GM12878 (cell line): ENCODE measurements around the gene P2RX1. TPM values are rescaled to one million over a fixed set of nuclear protein-coding genes. Genes with fewer than 3 reads are reported as not detected.

ENCODE experiments used
- ATAC-seq: fragments of 200-7000 bp; cut with Tn5 transposase; 3 replicates; pipeline ENCODE4 v1.9.1; 2020; ENCODE audit warnings: mild to moderate bottlenecking, moderate library complexity
- BruUV-seq: library from RNA; stranded (reverse); fragments of 400-500 nt; replicated peaks from 2 replicates; lab custom pipeline; 2021; lab: Mats Ljungman, UMichigan
- CTCF ChIA-PET: fragments of 300-600 bp; sonication (Branson Sonifier 250); formaldehyde crosslinking; extraction: SDS; loops from one replicate; lab custom pipeline; 2021; ENCODE audit warnings: inconsistent platforms; lab: Yijun Ruan, JAX
- POLR2A ChIA-PET: fragments of 350-600 bp; formaldehyde crosslinking; extraction: SDS; loops from one replicate; lab custom pipeline; 2021; ENCODE audit warnings: inconsistent platforms; lab: Charles Lee
- RAD21 ChIA-PET: fragments of 300-600 bp; sonication (Branson Sonifier 250); formaldehyde crosslinking; loops from one replicate; lab custom pipeline; 2023; ENCODE audit warnings: antibody characterized with exemption; ENCODE audit not compliant: unreplicated experiment; lab: Charles Lee
- SMC1A ChIA-PET: fragments of 300-600 bp; sonication (Branson Sonifier 250); formaldehyde crosslinking; loops from one replicate; lab custom pipeline; 2023; ENCODE audit not compliant: unreplicated experiment, uncharacterized antibody; lab: Charles Lee
- DNase-seq: peaks from one replicate; pipeline ENCODE4 v3.0.0-alpha.2; 2011; ENCODE audit warnings: low read depth, low spot score
- FAIRE-seq: peaks from 3 replicates; lab custom pipeline; 2011; peaks lifted over from hg19 to GRCh38; lab: Jason Lieb, UNC
- H2AFZ ChIP-seq: 2 replicates; pipeline ENCODE4 v1.6.0; 2011; ENCODE audit warnings: low read depth, low read length, control low read depth; ENCODE audit not compliant: control insufficient read depth
- H3K27ac ChIP-seq: 2 replicates; pipeline ENCODE4 v1.5.1; 2011; ENCODE audit warnings: control low read depth; ENCODE audit not compliant: control insufficient read depth, insufficient read depth
- H3K27me3 ChIP-seq, 2 experiments: replicated peaks in 1 of 2; 2 replicates each; pipeline versions ENCODE4 v1.6.0 to v1.6.1; 2011; ENCODE audit warnings: low read length in 1 of 2; ENCODE audit not compliant: control insufficient read depth in 2 of 2, insufficient read depth in 2 of 2
- H3K36me3 ChIP-seq, 2 experiments: 2 replicates each; pipeline ENCODE4 v1.5.1; 2011; ENCODE audit warnings: low read length in 1 of 2; ENCODE audit not compliant: control insufficient read depth in 2 of 2, insufficient read depth in 2 of 2
- H3K4me1 ChIP-seq: 2 replicates; pipeline ENCODE4 v1.6.1; 2011; ENCODE audit warnings: mild to moderate bottlenecking, low read length, moderate library complexity, mixed read lengths; ENCODE audit not compliant: control insufficient read depth, insufficient read depth
- H3K4me2 ChIP-seq: 2 replicates; pipeline ENCODE4 v1.6.0; 2011; ENCODE audit warnings: control low read depth; ENCODE audit not compliant: control insufficient read depth, insufficient read depth
- H3K4me3 ChIP-seq: fragments of 200-600 bp; sonication (generic); 2 replicates; pipeline ENCODE4 v1.5.1; 2016
- H3K79me2 ChIP-seq: 2 replicates; pipeline ENCODE4 v1.6.0; 2011; ENCODE audit warnings: low read length; ENCODE audit not compliant: control insufficient read depth, insufficient read depth
- H3K9ac ChIP-seq: 2 replicates; pipeline ENCODE4 v1.8.0; 2011; ENCODE audit warnings: low read length, control low read depth, mixed read lengths; ENCODE audit not compliant: control insufficient read depth, insufficient read depth
- H3K9me3 ChIP-seq: replicated peaks from 3 replicates; pipeline ENCODE4 v1.5.1; 2011; ENCODE audit warnings: mild to moderate bottlenecking, low read length; ENCODE audit not compliant: control insufficient read depth, insufficient read depth
- H4K20me1 ChIP-seq: 2 replicates; pipeline ENCODE4 v1.6.0; 2011; ENCODE audit not compliant: control insufficient read depth, insufficient read depth
- CHD1 ChIP-seq: IDR thresholded peaks from 2 replicates; pipeline ENCODE4 v1.6.1; 2012; ENCODE audit warnings: low read depth, low read length, improper control_type of control experiment
- GABPA ChIP-seq: IDR thresholded peaks from 2 replicates; pipeline ENCODE4 v1.6.1; 2014; ENCODE audit warnings: antibody characterized with exemption, low read depth, mild to moderate bottlenecking, inconsistent platforms
- HDGF ChIP-seq: fragments of 450-650 bp; IDR thresholded peaks from 2 replicates; pipeline ENCODE4 v1.6.1; 2016; ENCODE audit warnings: antibody characterized with exemption
- KDM1A ChIP-seq: fragments of 200-600 bp; sonication (generic); IDR thresholded peaks from 2 replicates; pipeline ENCODE4 v1.6.1; 2016; ENCODE audit warnings: borderline replicate concordance
- MTA3 ChIP-seq: IDR thresholded peaks from 2 replicates; pipeline ENCODE4 v1.6.1; 2012; ENCODE audit warnings: low read length, inconsistent platforms, borderline replicate concordance
- MXI1 ChIP-seq: fragments of 150-350 bp; IDR thresholded peaks from 2 replicates; pipeline ENCODE4 v1.6.1; 2011; ENCODE audit warnings: low read depth, mild to moderate bottlenecking, inconsistent platforms, low read length, improper control_type of control experiment
- POU2F2 ChIP-seq: IDR thresholded peaks from 3 replicates; pipeline ENCODE4 v1.6.1; 2011; ENCODE audit warnings: low read depth, mild to moderate bottlenecking, low read length, borderline replicate concordance
- RB1 ChIP-seq: fragments of 450-650 bp; formaldehyde crosslinking; IDR thresholded peaks from 2 replicates; pipeline ENCODE4 v1.6.1; 2017; ENCODE audit warnings: mild to moderate bottlenecking, borderline replicate concordance
- RBBP5 ChIP-seq: fragments of 200-600 bp; sonication (generic); conservative IDR thresholded peaks from 2 replicates; pipeline ENCODE4 v1.6.1; 2016
- WRNIP1 ChIP-seq: IDR thresholded peaks from 2 replicates; pipeline ENCODE4 v1.6.1; 2011; ENCODE audit warnings: low read depth, low read length, improper control_type of control experiment, borderline replicate concordance
- YY1 ChIP-seq: IDR thresholded peaks from 2 replicates; pipeline ENCODE4 v1.6.1; 2011; ENCODE audit warnings: low read depth, mild to moderate bottlenecking, low read length
- ZNF207 ChIP-seq: fragments of 450-650 bp; IDR thresholded peaks from 2 replicates; pipeline ENCODE4 v1.6.1; 2014; ENCODE audit warnings: antibody characterized with exemption, mild to moderate bottlenecking, borderline replicate concordance
- ZNF24 ChIP-seq: fragments of 450-650 bp; IDR thresholded peaks from 2 replicates; pipeline ENCODE4 v1.6.1; 2017; ENCODE audit warnings: antibody characterized with exemption, mild to moderate bottlenecking
- ZNF384 ChIP-seq: IDR thresholded peaks from 2 replicates; pipeline ENCODE4 v1.6.1; 2012; ENCODE audit warnings: low read depth, mild to moderate bottlenecking, low read length, improper control_type of control experiment, borderline replicate concordance
- WGBS: methylation state at CpG from one replicate; pipeline ENCODE4 v1.1.6; 2016; ENCODE audit warnings: low lambda C conversion rate; ENCODE audit not compliant: insufficient replicate concordance, insufficient coverage; ENCODE audit errors: missing lambda C conversion rate; 5-methylcytosine and 5-hydroxymethylcytosine counted together
- in situ Hi-C: fragments of 300-500 bp; cut with MboI; formaldehyde crosslinking; loops from 9 replicates; pipeline ENCODE4 v1.14.3; 2018; ENCODE audit warnings: mixed read lengths
- intact Hi-C: fragments of 100-400 bp; cut with micrococcal nuclease; formaldehyde crosslinking; loops from one replicate; pipeline ENCODE4 v1.14.2; 2022; ENCODE audit not compliant: unreplicated experiment
- polyA plus RNA-seq, 11 experiments: library from polyadenylated mRNA; depleted of rRNA in 4 of 11; unstranded in 6 of 11; stranded (reverse) in 5 of 11; fragments of >200 nt; fragmentation: Nextera tagmentation in 4 of 11; fragmentation: Illumina TruSeq in 1 of 11; extraction: Ambion mirVana in 4 of 11; extraction: Trizol in 1 of 11; gene quantifications; 1 replicate in 1 of 11; 2 replicates in 10 of 11; pipeline versions ENCODE4 v1.2.1 to v1.2.3, GENCODE V29; 2011 to 2016; ENCODE audit warnings: inconsistent platforms in 2 of 11, missing spikeins in 2 of 11, low read depth in 1 of 11
- total RNA-seq, 4 experiments: library from RNA; depleted of rRNA in 3 of 4; stranded (reverse); fragments of >200 nt in 3 of 4; fragmentation: Illumina TruSeq in 1 of 4; extraction: Trizol in 1 of 4; gene quantifications; 2 replicates each; pipeline versions ENCODE4 v1.2.1 to v1.2.3, GENCODE V29; 2013 to 2021
- TF ChIP-seq, protein P1 (sequence below): fragments of 450-650 bp; IDR thresholded peaks from 2 replicates; pipeline ENCODE4 v1.6.1; 2017; ENCODE audit warnings: mild to moderate bottlenecking, low read depth, inconsistent platforms; ENCODE audit not compliant: poor library complexity, severe bottlenecking
- TF ChIP-seq, protein P2 (sequence below): IDR thresholded peaks from 2 replicates; pipeline ENCODE4 v1.6.1; 2011; ENCODE audit warnings: mild to moderate bottlenecking, low read depth, low read length, moderate library complexity; ENCODE audit not compliant: insufficient replicate concordance

P2RX1 gene
- total and polyA plus RNA-seq, 10 of the 15 experiments (the other 5 are each of a cell fraction or from before 2014, with no cell fraction given), result 0.12 to 6.2 (median 3.4) TPM

DNA sequence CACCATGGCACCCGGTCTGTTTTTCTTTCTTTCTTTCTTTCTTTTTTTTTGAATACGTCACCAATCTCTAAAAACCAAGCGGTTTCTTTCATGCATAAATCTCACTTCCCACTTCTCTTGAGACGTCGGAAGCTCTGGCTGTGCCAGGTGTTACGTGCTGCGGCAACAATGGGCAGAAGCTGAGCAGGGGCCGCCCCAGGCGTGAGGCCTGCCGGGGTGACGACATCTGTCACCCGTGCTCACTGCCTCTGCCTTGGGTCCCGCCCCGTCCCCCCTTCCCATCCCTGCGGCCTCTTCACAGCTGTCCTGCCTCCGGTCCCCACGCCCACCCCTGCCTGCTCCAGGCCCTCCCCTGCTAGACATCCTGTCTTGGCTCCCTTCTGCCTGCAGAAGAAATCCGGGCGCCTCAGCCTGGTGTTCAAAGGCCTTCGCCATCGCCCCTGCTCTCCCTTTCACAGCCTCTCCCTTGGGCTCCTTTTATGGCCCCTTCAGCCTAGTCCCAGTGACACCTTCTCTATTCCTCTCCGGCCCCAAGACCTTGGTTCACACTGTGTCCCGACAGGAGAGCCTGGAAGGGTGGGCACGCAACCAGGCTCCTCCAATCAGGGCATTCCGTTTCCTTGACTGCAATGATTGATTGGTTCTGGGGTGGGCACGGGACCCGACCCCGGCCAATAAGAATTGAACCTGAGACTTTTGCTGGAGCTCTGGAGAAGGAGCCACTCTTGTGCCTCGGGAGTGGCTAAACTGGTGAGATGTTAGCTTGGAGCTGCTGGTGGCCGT lies 4.8 kb downstream of the P2RX1 start (continued):
- TF ChIP-seq ZNF384, result peak; percentile 85
- no peak for TF ChIP-seq KDM1A
- no peak for TF ChIP-seq ZNF207
- no peak for TF ChIP-seq ZNF24
- TF ChIP-seq YY1, result 0 out of 2 replicates have a peak, but pooled peaks have one; percentile 3
- TF ChIP-seq MTA3, result no peak; the same call in 1 of the 2 replicates
- TF ChIP-seq RBBP5, result no peak
- TF ChIP-seq HDGF, result peak; percentile 86; the same call in 1 of the 2 replicates
- TF ChIP-seq CHD1, result no peak
- TF ChIP-seq, all 136 proteins: peak for 47

DNA sequence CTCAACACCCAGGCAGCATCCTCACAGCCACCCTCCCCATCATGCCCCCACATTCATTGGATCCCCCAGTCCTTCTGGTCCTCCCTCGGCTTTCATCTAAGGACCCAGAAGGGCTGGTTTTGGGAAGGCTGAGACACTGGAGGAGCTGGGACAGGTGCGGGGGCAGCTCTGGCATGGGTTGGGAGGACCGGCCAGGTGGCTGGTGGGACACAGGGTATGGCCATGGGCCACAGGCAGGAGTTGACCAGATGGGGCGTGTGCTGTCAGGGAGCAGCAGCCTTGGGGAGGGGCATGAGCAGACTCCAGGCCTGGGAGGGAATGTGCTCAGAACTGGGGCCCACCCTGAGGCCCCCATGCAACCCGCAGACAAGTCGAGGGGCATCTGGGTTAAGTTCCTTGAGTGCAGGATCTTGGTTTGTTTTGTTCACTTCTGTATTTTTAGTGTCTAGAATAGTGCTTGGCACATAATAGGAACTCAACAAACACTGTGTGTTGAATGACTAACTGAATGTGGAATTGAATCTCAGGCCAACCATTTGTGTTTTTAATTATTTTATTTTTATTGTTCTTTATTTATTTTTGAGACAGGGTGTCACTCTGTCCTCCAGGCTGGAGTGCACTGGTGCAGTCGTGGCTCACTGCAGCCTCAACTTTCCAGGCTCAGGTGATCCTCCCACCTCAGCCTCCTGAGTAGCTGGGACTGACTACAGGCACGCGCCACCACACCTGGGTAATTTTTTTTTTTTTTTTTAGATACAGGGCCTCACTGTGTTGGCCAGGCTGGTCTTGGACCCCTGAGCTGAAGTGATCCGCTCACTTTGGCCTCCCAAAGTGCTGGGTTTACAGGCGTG lies 5.6 kb downstream of the P2RX1 start:
- ChIA-PET RAD21 (interaction anchor here (0.6 to 4.4 kb wide), 8 partner anchors 18 to 172 kb away, joined by 3 to 51 read pairs (median 4); partner anchors contain the start of gene CAMKK1), CTCF (interaction anchor here (0.6 to 7.7 kb wide), 7 partner anchors 8 to 466 kb away, joined by 3 to 119 read pairs (median 6); no protein-coding TSS in a partner anchor), SMC1A (interaction anchor here (1.0 to 4.5 kb wide), 5 partner anchors 11 to 199 kb away, joined by 3 to 45 read pairs (median 3); partner anchors contain the start of gene NCBP3), POLR2A (interaction anchor here (0.7 to 1.6 kb wide), 7 partner anchors 14 to 1506 kb away, joined by 3 to 9 read pairs (median 4); partner anchors contain the start of genes CAMKK1 and SHPK)
- intact Hi-C loops (loop anchor here (5.0 kb wide), 1 partner anchor 52 kb away; the partner anchor contains the start of gene ATP2A3), in situ Hi-C loops (loop anchor here (5.0 kb wide), 1 partner anchor 97 kb away; no protein-coding TSS in a partner anchor)
- Histone ChIP-seq H3K27me3 (no peaks in the 10 kb centered on the region), H3K79me2 (peaks cover 12% of the 10 kb centered on the region), H3K9ac (peak overlapping the region; percentile 59), H3K4me3 (no peak overlapping the region), H4K20me1 (no peaks in the 10 kb centered on the region), H3K4me2 (peak overlapping the region; percentile 63), H2AFZ (peak overlapping the region; percentile 29), H3K36me3 (no peaks in the 10 kb centered on the region), H3K9me3 (no peaks in the 10 kb centered on the region; the same call in 2 of the 3 replicates), H3K27ac (peak overlapping the region; percentile 66), H3K4me1 (peaks cover 38% of the 10 kb centered on the region)
- ATAC-seq (no peak), DNase-seq (no peak), FAIRE-seq (no peak)
- BruUV-seq, result no TSS peak
- 56% methylated on average over 11 of the region's 11 CpGs for WGBS
- TF ChIP-seq, protein P1, sequence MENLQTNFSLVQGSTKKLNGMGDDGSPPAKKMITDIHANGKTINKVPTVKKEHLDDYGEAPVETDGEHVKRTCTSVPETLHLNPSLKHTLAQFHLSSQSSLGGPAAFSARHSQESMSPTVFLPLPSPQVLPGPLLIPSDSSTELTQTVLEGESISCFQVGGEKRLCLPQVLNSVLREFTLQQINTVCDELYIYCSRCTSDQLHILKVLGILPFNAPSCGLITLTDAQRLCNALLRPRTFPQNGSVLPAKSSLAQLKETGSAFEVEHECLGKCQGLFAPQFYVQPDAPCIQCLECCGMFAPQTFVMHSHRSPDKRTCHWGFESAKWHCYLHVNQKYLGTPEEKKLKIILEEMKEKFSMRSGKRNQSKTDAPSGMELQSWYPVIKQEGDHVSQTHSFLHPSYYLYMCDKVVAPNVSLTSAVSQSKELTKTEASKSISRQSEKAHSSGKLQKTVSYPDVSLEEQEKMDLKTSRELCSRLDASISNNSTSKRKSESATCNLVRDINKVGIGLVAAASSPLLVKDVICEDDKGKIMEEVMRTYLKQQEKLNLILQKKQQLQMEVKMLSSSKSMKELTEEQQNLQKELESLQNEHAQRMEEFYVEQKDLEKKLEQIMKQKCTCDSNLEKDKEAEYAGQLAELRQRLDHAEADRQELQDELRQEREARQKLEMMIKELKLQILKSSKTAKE, result no peak
- TF ChIP-seq ZNF207 (no peak), KDM1A (no peak), POU2F2 (no peak), WRNIP1 (no peak), RB1 (peak; percentile 21; the same call in 1 of the 2 replicates), MXI1 (no peak), GABPA (no peak), YY1 (0 out of 2 replicates have a peak, but pooled peaks have one; percentile 19)
- TF ChIP-seq, protein P2, sequence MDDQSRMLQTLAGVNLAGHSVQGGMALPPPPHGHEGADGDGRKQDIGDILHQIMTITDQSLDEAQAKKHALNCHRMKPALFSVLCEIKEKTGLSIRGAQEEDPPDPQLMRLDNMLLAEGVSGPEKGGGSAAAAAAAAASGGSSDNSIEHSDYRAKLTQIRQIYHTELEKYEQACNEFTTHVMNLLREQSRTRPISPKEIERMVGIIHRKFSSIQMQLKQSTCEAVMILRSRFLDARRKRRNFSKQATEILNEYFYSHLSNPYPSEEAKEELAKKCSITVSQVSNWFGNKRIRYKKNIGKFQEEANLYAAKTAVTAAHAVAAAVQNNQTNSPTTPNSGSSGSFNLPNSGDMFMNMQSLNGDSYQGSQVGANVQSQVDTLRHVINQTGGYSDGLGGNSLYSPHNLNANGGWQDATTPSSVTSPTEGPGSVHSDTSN, result no peak
